HG03064 (cell line): ENCODE results near the gene ETDC.
"Not testable (repeated sequence)": the region's sequence is repeated elsewhere in the genome, so short reads cannot be mapped to it uniquely, and the experiment has no call there.

ENCODE experiments used
- ATAC-seq: cut with Tn5 transposase; IDR thresholded peaks from one replicate; pipeline ENCODE4 v1.9.1; 2021; ENCODE audit warnings: low read depth; ENCODE audit not compliant: unreplicated experiment

Gene ETDC

DNA sequence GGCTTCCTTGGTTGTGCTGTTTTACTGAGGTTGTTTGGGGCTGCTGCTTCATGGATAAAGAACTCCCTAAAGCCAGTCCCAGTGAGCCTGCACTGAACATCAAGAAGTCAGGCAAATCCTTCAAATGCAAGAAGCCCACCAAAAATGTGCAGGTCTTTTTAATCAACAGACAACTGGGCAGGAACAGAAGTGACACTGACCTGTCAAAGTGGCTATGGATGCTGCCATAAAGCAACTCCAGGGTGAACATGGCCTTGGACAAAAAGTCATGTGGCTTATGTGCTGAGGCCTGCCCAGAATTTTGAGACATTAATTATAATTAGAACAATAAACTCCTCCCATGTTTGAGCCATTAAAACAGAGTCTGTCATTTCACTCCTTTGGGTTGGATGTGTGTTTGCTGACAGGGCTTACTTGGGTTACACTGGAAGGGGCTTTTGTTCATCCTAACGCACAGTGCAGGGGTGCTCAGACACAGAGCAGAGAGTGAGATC is at the start of gene ETDC:
Gene ETDC (plus strand): TSS at position 51 of the 494 bp plus-strand sequence. CDS start 0 bp downstream, at position 51.
- no peak for ATAC-seq

DNA sequence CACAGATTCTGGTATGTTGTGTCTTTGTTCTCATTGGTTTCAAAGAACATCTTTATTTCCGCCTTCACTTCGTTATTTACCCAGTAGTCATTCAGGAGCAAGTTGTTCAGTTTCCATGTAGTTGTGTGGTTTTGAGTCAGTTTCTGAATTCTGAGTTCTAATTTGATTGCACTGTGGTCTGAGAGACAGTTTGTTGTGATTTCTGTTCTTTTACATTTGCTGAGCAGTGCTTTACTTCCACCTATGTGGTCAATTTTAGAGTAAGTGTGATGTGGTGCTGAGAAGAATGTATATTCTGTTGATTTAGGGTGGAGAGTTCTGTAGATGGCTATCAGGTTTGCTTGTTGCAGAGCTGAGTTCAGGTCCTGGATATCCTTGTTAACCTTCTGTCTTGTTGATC is 48.3 kb upstream of the ETDC start:
- ATAC-seq, result not testable (repeated sequence)

DNA sequence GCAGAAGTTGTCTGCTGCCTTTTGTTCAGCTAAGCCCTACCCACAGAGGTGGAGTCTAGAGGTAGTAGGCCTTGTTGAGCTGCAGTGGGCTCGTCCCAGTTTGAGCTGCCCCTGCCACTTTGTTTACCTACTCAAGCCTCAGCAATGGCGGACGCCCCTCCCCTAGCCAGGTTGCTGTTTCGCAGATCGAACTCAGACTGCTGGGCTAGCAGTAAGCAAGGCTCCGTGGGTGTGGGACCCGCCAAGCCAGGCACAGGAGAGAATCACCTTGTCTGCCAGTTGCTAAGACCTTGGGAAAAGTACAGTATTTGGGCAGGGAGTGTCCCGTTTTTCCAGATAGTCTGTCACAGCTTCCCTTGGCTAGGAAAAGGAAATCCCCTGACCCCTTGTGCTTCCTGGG is 45.9 kb upstream of the ETDC start:
- ATAC-seq, result not testable (repeated sequence)

DNA sequence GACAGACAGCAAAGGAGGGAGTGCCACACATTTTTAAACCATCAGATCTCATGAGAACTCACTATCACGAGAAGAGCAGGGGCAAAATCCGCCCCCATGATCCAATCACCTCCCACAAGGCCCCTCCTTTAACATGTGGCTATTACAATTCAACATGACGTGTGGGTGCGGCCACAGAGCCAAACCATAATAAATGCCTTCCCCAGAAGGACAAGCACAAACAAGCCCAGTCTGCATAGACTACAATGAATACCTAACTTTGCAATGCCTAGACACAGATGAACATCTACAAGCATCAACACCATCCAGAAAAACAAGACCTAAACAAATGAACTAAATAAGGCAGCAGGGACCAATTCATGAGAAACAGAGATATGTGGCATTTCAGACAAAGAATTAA is 45.1 kb upstream of the ETDC start:
- no peak for ATAC-seq

DNA sequence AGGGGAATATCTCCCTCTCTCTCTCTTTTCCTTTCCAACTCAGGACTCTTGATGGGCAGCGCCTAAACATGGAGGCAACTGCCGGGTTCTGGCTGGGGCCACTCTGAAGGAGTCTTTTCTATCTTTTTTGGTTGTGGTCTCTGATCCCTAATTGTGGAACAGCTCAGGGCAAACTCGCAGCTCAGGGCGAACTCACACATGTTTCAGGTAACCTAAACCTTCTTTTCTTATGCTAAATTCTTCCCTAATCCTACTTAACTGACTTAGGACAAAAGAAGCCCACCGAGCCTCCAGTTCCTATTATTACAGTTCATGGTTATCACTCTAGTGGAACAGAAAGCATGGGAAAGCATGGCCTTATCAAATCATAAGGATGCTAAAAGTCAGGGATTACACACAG is 36.1 kb upstream of the ETDC start:
- no peak for ATAC-seq

DNA sequence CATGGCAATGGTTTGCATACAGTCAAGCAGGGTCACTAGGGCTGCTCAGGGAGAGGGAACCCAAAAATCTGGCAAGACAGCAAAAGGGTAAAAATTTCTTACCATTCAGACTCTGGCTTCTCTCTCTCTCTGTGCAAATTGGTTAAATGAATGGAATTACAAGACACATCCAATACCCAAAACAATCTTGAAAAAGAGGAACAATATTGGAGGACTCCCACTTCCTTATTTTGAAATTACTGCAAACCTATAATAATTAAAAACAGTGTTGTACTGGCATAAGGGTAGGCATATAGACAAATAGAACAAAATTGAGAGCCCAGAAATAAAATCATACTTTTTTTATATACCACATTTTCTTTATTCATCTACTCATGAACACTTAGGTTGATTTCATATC is 33.3 kb upstream of the ETDC start:
- ATAC-seq, result no peak

DNA sequence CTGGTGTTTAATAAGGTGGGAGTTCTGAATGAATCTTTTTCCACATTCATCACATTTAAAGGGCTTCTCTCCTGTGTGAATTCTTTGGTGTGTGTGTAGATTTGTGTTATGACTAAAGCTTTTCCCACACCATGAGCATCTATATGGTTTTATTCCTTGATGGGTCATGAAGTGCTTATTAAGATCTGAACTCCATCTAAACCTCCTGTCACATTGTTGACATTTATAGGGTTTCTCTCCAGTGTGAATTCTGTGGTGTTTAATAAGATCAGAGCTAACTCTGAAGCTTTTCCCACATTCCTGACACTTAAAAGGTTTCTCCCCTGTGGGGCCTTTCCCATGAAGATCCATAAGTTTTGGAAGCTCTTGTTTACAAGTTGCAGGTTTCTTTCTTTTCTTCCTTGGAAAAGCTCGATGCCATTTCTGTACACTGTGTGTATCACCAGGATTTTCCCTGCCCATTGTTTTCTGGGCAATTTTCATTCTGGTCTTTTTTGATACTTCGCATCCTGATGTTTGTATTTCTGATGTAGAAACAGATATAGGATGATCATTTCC is 21.9 kb upstream of the ETDC start:
- no peak for ATAC-seq

DNA sequence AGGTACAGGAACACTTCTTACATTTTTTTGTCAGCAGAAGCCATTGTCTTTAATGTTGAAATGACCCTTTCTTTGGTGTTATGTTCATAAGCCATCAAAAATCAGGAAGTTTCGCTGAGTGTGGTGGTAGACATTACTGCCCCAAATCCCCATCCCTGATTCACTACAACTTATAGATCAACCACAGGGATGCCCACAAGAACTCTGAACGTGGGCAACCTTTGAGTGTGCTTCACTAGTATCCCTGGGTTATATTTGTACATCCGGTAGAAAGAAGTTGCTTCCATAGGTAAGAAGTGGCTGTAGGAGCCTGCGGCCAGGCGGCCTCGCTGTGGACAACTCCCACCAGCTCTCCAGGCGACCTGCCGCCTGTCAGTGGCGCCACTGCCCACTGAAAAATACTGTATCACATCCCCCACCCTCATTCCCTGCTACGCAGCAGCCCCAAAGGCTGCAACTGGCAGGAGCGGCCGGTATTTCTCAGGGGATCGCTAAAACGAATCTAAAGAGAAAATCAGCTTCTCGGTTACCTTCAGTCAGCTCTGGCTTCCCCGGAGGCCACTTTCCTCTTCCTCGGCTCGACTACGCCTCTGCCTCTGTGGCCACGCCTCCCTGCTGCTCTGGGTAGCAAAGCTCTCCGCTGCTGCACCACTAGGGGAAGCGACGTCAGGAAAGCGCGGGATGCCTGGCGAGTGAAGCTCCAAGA is 13.9 kb upstream of the ETDC start:
- ATAC-seq, result peak; percentile 99

DNA sequence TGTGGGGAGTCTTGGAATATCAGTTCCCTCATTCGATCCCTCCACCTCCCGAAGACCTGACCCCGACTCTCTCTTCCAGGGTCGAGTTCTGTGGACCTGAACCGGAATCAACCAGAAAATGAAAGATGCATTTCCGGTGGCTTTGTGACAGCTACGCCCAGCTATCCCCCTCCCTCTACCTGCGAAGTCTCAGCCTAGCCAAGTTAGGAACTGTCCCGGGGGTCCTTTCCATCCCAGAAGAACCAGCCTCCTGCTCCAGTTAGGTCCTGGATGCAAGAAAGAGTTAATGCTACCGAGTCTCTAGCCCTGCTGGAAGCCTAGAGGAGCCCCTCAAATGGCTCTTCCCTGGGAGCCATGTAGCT is 13.4 kb upstream of the ETDC start:
- peak; percentile 52 for ATAC-seq

DNA sequence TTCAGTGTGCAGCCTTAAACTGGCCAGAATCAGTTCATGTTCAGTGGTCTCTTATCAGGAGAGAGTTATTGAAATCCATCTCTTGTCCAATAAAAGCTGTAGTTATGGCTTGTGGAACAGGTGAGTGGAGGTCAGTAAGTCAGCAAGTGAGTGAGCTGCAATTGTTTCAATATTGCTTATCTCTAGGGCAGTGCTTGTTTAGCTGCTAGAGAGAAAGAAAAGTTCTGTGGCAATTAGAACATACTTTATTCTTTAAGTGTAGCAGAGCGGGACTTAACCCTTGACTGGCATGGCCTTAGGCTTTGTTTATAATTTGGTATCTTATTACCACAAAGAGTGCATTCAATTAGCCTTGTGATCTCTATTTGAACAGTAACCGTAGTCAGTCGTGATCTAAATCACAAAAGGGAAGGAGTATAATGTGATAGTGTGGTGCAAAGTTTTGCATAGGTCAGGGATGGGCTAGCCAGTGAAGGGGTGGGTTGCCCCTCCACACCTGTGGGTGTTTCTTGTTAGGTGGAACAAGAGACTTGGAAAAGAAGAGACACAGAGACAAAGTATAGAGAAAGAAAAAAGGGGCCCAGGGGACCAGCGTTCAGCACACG is 6.9 kb upstream of the ETDC start:
- ATAC-seq, result no peak

DNA sequence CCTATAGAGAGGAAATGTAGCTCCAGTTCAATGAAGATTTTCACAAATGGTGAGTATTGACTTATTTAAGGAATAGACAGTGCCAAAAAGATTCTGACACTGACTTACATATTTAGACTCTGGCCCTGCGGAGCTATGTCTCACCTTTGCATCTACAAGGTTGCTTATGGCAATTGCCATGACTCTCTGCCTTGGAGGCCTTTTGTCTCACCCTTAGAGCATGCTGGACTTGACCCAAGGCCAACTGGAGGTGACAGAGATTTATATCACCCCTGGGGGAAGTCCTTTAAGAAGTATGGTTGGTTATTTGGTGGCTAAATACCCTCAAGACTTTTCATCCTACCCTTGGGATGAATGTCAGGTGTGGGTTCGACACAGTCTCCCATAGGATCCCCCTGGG is 4.5 kb upstream of the ETDC start:
- ATAC-seq, result no peak

DNA sequence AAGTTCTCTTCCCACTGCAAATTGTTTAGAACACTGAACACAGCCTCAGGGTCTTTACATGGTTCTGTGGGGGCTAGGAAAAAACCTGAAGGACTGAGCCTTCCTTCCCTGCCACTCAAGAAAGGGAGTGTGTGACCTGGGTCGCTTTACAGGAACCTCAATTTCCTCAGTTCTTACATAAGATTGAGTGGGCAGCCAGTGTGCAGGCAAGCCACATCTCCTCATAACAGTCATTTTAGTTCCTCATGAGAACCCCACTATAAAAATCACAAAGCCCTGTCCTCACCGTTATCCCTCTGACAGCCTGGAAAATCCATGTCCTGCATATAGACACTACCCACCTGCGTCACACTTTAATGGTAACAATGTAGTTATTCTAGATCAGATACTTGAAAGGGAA is 2.1 kb upstream of the ETDC start:
- ATAC-seq, result no peak

DNA sequence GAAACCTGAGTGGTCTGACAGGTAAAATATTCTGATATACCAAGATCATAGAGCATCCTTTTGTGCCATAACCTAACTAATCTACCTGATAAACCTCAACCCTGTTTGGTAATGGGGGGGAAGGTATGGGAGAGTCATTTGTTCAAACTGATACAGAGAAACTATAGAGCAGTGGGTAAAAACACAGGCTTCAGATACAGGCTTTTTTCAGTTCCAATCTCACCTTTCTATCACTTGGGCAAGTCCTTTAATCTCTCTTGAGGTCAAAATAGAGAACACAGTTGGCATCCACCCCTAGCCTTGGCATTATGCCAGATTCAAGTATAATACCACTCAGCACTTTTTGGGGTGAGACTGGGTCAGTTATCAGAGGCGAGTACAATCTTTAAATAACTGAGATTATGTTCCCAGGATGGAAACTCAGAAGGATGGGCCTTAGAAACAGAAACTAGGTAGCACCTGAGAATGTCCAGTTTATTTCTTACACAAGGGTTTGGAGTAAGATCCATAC is 880 bp upstream of the ETDC start:
- no peak for ATAC-seq

DNA sequence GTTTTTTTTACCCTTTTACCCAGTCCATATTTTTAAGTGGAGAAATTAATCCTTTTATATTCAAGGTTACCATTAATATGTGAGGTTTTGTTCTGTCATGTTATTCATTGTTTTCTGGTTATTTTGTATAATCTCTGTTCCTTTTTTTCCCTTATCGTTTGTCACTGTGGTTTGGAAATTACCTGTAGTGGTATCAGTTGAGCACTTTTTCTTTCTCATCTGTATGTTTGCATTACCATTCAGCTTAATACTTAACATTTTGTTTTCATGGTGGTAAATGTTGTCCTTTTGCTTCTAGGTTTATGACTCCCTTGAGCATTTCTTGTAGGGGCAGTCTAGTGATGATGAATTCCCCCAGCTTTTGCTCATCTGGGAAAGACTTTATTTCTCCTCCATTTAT is 6.6 kb downstream of the ETDC start:
- no peak for ATAC-seq

DNA sequence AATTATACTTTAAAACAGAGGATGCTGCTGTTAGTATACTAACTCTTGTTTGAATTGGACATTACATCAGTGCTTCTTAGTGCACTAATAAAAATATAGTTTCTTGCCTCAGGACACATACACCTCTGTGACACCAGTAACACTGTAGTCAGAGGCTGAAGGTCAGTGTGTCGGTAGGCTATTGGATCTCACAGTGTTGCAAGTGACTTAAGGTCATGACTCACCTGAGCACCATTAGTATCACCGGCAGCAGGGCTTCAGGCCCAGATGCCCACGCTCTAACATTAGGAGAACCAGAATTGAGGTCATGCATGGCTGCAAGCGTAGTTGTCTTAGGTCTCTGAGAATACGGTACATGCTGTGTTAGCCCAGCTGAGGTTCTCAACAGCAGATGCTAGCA is 15.2 kb downstream of the ETDC start:
- ATAC-seq, result no peak

DNA sequence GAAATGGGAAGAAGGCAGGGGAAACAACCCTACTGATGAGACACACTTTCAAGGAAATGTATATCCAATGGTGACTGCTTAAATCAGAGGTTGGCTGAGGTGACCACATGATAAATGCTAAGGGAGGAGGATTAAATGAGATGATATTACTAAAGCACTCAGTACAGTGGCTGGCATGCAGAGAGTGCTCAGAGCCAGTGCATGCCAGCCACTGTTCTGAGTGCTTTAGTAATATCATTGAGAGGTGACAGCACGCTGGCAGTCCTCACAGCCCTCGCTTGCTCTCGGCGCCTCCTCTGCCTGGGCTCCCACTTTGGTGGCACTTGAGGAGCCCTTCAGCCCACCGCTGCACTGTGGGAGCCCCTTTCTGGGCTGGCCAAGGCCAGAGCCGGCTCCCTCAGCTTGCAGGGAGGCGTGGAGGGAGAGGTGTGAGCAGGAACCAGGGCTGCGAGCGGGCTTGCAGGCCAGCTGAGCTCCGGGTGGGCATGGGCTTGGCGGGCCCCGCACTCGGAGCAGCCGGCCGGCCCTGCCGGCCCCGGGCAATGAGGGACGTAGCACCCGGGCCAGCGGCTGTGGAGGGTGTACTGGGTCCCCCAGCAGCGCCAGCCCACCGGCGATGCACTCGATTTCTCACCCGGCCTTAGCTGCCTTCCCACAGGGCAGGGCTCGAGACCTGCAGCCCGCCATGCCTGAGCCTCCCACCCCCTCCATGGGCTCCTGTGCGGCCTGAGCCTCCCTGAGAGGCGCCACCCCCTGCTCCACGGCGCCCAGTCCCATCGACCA is 15.9 kb downstream of the ETDC start:
- not testable (repeated sequence) for ATAC-seq

DNA sequence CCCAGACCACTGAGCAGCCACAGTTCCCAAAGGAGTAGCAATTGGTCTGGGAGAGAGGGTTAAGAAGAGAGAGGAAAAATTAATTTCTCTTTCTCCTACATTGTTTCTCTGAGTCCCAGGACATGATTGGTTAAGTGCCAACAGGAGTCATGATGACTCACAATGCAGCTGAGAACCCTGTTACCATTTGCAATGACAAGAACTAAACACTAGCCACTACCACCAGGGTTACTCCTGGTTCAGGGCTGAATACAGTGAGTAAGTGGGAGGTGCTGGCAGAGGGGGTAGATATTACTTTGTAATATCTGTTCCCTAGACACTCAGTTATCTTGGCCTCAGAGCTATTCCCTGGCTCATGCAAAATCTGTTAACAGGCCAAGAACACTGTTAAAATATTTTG is 18.0 kb downstream of the ETDC start:
- no peak for ATAC-seq

DNA sequence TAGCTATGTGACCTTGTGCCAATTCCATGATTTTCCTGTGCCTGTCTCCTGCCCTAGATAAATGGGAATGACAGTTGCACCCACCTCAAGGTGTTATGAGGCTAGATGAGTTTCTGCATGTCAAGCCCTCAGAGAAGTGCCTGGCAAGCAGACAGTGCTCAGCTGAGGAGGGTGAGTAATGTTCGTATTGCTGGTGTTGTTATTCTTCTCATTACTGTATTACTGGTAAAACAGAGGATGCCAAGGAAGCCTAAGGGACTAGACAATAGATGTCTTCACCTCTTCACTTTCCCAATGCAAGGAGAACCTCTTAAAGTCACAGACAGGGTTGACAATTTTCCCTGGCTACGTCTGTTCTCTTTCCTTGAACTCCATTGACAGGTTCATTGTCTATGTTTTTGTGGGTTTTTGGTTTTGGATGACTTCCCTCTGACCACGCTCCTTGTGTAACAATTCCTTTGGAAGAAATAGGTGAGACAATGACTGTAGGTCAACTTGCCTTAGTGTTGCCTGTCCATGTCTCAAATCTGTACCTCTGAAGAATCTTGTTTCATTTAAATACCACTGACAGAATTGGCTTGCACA is 19.2 kb downstream of the ETDC start:
- no peak for ATAC-seq

DNA sequence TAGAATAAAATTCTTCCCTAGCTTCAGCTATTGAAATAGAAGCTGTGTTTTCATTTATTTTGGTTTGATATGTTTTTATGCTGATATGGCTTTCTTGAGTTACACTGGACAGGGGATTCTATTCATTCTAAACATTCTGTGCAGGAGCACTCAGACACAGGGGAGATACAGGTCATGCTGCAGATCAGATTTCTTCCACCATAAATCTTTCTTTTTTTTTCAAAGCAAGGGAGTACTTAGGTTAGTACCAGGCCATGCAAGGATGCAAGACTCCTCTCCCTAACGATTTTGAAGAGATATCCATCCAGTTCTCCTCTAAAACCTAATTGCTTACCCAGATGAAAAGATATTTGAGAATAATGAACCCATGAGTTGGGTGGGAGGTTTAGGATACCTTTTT is 21.4 kb downstream of the ETDC start:
- ATAC-seq, result no peak

DNA sequence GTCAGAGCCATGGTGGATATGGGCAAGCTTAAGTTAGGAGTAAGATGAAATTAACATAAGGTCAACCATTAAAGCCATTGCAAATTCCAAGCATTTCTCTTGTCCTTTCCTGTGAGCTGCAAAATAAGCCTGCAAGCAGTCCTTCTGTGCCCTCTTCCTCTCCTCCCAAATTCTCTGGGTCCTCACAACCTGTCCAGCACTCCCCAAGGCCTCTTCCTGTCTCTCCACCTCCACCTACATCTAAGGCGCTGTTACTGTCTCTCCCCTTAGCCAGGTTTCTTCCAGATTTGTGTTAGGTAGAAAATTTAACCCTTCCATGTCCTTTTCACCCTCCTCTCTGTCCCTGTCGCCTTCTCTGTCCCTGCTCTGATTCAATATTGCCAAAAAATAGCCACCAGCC is 22.2 kb downstream of the ETDC start:
- no peak for ATAC-seq

DNA sequence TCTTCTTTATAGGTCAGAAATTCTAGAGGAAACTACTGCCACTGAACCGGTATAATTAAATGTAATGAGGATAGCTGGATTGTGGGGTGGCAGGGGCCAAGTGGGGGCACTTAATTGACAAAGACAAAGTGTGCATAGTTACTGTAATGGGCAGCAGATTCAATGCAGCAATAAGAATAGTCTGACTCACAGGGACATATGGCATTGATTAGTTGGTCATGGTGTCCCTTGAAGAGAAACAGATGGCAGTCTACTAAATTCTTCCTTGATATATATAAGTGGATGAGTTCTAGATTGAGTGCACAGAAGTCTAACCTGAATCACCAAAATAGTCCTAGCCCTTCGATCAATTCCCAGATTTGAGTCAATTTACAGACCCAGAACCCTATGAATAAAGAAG is 31.6 kb downstream of the ETDC start:
- no peak for ATAC-seq
